NCI-H1092 treated with DMSO at 0.1 percent for 48 hours (cell line): Measurements from ENCODE around the gene C6orf52.
"Not testable (repeated sequence)": the region's sequence is repeated elsewhere in the genome, so short reads cannot be mapped to it uniquely, and the experiment has no call there.

ENCODE experiments used
- DNase-seq: peaks from one replicate; lab custom pipeline; 2025; lab: John Stamatoyannopoulos, UW

The C6orf52 gene

DNA sequence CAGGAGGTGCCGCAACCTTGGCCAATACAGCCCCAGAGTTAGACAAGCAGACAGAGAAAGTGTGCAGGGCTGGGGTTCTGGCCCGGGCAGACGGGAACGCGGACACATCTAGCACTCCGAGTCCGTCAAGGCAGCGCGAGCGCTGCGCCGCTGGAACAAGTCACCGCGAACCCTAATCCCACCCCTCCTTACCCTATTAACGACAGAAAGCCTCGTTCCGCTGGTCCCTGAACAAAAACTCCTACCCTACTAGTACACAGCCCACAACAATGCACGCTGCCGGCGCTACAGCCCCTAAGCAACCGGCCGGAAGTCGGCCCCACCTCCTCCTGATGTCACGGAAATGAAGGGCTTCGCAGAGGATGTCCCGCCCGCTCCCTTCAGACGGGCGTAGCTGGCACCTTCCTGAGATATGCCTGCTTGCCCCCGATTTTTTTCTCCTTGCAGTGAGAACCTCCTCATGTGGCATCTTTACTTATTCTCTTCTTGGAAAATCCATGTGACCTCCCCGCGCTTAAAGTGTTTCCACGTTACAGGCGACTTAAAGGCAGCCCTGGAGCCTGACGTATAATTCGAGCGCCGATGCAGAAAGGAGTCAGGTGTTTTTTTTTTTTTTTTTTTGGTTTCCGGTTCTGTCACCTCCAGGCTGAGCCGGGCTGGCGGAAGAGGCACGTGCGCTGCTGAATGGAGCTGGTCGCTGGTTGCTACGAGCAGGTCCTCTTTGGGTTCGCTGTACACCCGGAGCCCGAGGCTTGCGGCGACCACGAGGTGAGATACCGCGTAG lies at the start of gene C6orf52, which contains the start of gene PAK1IP1:
Gene C6orf52 (minus strand): TSS at position 315 of the 784 bp plus-strand sequence. CDS start 7,066 bp downstream, outside the sequence.
Gene PAK1IP1 (plus strand): TSS at position 671 of the 784 bp plus-strand sequence. CDS start 14 bp downstream, at position 685.
- peak; percentile 76 for DNase-seq

DNA sequence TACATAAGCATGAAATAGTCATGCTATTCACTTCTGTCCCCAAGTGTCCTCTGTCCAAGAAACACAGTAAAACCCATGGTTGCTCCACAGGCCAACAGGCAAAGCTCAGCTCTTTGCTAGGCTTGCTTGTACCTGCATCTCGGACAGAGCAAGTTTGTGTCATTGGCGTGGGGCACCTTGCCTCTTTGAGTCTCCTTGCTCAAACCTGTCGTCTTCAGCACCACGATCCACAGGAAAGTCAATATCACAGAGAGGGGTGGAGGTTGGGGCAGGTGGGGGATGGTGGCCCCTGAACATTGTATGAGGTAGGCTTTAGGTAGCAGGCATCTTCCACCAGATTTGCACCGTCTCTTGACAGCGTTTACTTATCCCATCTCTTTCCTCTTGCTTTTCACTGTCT lies 49.1 kb upstream of the C6orf52 start:
- no peak for DNase-seq

DNA sequence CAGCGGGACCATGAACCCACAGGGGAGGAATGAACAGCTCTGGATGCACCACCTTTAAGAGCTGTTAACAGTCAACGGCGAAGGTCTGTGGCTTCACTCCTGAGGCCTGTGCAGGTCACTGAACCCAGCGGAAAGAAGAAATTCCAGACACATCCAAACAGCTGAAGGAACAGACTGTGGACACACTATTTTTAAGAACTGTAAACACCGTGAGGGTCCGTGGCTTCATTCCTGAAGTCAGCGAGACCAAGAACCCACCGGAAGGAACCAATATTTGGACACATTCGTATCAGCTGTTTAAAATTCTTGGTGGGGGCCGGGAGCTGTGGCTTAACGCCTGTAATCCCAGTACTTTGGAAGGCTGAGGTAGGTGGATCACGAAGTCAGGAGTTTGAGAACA lies 47.8 kb upstream of the C6orf52 start:
- DNase-seq, result no peak

DNA sequence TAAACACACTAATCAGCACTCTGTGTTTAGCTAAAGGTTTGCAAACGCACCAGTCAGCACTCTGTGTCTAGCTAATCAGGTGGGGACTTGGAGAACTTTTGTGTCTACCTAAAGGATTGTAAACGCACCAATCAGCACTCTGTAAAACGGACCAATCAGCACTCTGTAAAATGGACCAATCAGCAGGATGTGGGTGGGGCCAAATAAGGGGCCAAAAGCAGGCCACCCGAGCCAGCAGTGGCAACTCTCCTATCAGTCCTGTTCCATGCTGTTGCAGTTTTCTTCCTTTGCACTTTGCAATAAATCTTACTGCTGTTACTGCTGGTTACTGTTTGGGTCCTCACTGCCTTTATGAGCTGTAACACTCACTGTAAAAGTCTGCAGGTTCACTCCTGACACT lies 47.2 kb upstream of the C6orf52 start:
- not testable (repeated sequence) for DNase-seq

DNA sequence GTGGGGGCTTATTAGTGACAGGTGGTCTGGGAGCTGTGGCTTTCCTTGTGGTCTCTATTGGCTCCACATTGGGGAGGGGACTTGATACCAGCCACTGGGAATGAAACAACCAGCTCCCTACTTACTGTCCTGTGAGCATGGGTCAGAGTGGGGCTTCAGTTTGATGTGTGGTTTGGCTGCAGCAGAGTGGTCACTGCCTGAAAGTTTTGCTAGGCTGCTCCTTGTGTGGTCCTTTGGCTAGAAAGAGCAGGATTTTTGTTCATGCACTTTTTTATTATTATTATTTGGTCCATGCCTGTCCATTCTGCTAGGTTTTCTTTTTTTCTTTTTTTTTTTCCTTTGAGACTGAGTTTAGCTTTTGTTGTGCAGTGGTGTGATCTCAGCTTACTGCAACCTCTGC lies 45.6 kb upstream of the C6orf52 start:
- no peak for DNase-seq

DNA sequence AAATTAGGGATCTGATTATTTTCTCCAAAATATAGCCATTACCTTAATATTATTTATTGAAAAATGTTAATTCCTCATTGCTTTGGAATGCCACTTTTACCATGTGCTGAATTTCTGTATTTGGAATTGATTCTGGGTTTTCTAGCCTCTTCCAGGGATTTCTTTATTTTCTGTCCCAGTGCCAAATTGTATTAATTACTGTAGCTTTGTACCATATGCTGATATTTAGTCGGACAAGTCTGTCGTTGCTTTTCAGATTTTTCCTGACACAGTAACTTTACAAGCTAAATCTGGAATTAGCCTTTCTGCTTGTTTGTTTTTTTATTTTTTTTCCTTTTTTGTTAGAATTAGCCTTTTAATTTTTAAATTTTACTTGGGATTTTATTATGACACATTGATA lies 42.3 kb upstream of the C6orf52 start:
- DNase-seq, result no peak

DNA sequence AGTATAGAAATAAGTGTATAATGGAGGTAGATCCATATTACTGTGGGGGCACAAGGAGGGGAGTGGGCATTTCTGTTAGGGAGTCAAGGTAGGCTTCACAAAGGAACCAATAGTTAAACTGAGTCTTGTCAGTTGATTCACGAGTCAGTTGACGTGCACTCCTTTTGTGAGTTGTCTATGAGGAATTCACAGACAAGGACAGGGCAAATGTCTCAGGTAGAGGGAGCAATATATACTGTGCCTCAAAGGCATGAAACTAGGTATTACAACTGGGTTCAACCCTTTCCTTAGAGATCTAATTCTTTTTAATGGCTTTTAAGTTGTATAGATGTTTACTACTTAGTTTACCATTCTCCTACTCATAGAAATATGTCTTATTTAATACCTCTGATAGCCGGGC lies 39.4 kb upstream of the C6orf52 start:
- DNase-seq, result no peak

DNA sequence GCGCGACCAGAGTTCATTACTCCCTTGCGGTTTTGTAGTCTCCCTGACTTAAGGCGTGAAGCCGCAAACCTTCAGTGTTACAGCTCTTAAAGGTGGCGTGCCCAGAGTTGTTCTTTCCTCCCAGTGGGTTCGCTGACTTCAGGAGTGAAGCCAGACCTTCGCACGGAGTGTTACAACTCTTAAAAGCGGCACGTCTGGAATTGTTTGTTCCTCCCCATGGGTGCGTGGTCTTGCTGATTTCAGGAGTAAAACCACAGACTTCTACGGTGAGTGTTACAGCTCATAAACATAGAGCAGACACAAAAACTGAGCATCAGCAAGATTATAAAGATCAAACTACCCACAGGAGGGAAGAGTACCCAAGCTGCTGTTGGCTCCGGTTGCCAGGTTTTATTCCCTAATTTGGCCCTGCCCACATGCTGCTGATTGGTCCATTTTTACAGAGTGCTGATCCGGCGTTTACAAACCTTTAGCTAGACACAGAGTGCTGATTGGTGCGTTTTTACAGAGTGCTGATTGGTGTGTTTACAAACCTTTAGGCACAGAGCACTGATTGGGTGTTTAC lies 38.8 kb upstream of the C6orf52 start:
- no peak for DNase-seq

DNA sequence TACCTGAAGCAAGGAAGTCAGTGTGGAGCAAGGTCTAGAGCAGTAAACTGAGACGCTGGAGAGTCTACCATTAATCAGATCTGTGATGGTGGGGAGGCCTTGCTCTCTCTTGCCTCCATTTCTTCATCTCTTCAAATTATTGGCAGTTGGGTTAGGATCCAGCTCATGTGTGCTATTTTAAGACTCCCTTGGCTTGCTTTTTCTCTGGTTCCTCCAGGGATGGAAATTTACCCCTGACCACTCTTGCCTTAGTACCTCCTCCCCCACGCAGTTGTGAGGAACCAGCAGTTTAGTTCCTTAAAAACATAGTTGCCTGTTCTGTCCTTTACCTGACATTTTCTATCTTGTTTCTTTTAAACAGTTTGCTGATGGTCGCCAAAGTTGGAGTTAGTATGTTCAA lies 35.8 kb upstream of the C6orf52 start:
- DNase-seq, result no peak

DNA sequence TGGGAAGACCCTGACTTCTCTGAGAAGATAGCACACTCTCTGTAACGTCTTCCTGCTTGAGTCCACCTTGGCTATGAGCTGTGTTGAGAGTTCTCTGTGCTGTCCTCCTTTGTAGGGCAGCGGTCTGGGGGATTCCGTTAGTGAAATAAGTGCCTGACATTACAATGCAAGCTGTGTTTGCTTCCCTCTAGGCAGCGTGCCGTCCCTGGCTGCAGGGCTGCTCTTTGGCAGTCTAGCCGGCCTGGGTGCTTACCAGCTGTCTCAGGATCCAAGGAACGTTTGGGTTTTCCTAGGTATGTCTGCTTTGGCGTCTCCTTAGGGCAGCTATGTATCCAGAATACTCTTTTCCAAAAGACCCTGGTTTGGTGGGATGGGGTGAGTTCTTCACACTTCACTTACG lies 31.3 kb upstream of the C6orf52 start:
- no peak for DNase-seq

DNA sequence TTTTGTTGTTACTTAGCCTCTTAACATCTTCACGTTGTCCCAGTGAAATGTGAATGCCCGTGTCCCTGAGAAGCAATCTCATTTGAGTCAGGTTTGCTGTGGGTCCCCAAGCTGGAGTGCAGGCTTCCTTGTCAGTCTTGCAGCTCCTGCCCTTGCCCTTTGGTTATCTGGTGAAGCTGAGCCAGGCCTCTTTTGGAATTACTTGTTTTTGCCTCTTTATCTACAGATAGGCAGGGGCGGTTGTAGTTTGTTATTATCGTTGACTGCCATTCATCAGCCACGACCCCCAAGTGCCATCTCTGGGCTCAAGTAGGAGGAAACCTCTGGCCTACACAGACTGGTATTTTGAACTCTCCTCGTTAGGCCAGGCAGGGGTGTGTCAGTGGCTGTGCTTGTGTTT lies 30.6 kb upstream of the C6orf52 start:
- DNase-seq, result no peak

DNA sequence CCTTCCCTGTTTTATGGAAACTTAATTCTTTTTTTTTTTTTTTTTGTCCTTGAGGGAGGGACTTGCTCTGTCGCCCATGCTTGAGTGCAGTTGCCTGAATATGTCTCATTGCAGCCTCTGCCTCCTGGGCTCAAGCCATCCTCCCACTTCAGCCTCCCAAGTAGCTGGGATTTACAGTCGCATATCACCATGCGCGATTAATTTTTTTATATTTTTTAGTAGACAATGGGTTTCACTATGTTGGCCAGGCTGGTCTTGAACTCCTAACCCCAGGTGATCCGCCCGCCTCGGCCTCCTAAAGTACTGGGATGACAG lies 29.1 kb upstream of the C6orf52 start:
- DNase-seq, result no peak

DNA sequence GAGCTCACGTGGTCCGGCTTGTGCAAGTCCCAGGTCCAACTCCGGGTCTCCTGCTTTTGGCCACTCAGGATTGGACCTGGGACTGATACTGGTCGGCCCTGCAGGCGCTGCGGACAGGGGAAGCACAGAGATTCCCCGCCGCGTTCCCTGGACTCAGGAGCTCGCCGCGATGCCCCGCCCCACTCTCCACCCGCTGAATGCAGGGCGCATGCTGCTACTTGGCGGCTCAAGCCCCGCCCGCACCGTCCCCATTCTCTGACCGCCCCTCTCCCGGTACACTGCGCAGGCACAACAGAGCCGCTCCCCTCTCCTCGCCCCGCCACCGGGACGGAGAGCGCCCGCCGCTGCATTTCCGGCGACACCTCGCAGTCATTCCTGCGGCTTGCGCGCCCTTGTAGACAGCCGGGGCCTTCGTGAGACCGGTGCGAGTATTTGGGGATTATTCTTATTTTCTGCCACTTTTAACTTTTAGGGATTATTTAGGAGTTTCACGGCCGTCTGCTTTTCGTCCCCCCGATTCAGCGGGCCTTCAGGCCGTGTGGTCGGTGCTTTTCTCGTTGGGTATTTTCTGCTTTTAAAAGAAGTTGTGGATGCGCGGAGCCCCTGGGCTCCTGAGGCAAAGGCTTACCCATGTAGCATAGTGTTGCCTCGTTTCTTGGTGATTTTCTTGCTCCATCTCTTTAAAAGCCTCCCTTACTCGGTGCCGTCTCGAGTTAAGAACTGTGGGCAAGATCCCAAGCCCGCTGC lies 28.6 kb upstream of the C6orf52 start, which contains the start of gene TMEM14C:
Gene TMEM14C (plus strand): TSS at position 251 of the 747 bp plus-strand sequence. CDS start 1,544 bp downstream, outside the sequence.
- DNase-seq, result peak; percentile 78

DNA sequence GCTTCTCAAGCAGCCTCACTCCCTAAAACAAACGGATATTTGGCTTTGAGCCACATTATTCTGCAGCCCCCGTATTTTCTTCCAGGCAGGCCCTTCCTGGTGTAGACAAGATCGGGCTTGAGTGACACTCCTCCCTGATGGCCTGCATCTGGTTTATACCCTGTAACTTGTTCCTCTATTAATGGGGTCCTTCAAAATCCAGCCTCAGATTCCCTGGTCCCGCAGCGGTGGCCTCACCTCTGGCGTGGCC lies 28.1 kb upstream of the C6orf52 start:
- no peak for DNase-seq

DNA sequence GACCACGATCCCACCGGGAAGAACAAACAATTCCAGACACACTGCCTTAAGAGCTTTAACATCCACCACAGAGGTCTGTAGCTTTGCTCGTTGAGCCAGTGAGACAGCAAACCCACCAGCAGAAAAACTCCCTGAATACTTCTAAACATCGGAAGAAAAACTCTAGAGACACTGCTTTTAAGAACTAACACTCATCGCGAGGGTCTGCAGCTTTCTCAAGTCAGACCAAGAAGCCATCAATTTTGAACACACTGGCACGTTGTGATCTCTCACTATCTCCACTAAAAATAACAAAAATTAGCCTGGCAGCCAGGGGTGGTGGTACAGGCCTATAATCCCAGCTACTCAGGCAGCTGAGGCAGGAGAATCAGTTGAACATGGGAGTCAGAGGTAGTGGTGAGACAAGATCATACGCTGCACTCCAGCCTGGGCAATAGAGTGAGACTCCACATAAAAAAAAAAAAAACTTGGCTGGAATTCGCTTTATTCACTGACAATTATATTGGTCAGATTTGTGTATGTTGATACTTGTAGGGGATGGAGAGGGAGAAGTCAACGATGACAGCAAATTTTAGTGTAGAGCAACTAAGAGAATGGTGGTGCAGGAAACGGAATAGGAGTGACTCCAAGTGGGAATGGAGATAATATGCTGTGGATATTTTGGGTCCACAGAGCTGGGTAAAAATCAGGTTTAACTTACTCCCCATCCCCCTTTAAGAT lies 27.6 kb upstream of the C6orf52 start:
- DNase-seq, result no peak

DNA sequence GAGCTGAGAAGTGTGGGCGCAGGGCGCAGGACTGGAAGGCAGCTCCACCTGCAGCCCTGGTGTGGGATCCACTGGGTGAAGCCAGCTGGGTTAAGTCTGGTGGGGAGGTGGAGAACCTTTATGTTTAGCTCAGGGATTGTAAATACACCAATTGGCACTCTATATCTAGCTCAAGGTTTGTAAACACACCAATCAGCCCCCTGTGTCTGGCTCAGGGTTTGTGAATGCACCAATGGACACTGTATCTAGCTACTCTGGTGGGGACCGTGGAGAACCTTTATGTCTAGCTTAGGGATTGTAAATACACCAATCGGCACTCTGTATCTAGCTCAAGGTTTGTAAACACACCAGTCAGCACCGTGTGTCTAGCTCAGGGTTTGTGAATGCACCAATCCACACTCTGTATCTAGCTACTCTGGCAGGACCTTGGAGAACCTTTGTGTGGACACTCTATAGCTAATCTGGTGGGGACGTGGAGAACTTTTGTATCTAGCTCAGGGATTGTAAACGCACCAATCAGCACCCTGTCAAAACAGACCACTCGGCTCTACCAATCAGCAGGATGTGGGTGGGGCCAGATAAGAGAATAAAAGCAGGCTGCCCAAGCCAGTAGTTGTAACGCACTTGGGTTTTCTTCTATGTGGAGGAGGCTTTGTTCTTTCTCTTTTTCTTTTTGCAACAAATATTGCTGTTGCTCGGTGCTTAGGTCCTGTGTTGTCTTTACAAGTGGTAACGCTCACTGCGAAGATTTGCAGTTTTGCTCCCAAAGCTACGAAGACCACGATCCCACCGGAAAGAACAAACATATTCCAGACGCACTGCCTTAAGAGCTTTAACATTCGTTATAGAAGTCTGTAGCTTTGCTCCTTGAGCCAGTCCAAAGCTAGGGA lies 26.8 kb upstream of the C6orf52 start:
- DNase-seq, result peak; percentile 1

DNA sequence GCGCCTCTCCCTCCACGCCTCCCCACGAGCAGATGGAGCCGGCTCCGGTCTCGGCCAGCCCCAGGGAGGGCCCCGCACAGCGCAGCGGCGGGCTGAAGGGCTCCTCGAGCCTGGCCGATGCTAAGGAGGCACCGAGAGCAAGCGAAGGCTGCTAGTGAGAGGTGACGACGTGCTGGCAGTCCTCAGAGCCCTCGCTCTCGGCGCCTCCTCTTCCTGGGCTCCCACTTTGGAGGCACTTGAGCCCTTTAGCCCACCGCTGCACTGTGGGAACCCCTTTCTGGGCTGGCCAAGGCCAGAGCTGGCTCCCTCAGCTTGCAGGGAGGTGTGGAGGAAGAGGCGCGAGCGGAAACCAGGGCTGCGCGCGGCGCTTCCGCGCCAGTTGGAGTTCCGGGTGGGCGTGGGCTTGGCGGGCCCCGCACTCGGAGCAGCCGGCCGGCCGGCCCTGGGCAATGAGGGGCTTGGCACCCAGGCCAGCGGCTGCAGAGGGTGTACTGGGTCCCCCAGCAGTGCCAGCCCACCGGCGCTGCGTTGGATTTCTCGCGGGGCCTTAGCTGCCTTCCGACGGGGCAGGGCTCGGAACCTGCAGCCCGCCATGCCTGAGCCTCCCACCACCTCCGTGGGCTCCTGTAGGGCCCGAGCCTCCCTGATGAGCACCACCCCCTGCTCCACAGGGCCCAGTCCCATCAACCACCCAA lies 26.0 kb upstream of the C6orf52 start:
- DNase-seq, result peak; percentile 15

DNA sequence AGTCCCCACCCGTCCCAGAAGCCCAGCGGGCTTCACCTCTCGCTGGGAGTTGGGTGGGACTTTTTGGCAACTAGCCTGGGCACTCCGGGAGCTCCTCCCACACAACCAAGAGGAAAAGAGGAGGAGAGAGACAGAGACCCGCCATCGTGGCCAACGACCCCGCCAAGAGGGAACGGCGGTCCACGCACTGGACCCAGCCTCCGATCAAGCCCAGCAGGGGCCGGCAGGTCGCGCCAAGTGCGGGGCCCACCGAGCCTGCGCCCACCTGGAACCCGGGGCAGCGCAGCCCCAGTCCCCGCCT lies 25.5 kb upstream of the C6orf52 start:
- DNase-seq, result no peak

DNA sequence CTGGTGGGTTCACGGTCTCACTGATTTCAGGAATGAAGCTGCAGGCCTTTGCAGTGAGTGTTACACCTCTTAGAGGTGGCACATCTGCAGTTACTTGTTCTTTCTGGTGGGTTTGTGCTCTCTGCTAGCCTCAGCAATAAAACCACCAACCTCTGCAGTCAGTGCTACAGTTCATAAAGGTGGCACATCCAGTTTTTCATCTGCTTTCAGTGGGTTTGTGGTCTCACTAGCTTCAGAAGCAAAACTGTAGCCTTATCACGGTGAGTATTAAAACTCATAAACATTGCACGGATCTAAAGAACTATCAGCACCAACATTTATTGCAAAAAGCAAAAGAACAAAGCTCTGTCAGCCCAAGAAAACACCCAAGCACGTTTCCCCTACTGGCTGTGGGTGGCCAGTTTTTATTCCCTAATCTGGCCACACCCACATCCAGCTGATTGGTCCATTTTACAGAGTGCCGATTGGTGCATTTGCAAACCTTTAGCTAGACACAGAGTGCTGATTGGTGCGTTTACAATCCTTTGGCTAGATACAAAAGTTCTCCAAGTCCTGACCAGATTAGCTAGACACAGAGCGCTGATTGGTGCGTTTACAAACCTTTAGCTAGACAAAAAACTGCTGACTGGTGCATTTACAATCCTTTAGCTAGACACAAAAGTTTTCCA lies 25.0 kb upstream of the C6orf52 start:
- DNase-seq, result no peak

DNA sequence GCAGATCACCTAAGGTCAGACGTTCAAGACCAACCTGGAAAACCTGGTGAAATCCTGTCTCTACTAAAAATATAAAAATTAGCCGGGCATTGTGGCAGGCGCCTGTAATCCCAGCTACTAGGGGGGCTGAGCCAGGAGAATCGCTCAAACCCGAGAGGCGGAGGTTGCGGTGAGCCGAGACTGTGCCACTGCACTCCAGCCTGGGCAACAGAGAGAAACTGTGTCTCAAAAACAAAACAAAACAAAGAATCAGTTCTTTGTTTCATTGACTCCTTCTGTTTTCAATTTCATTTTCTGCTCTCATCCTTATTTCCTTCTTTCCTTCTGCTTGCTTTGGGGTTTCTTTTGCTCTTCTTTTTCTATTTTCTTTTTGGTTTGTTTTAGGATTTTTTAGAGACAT lies 19.5 kb upstream of the C6orf52 start:
- no peak for DNase-seq

DNA sequence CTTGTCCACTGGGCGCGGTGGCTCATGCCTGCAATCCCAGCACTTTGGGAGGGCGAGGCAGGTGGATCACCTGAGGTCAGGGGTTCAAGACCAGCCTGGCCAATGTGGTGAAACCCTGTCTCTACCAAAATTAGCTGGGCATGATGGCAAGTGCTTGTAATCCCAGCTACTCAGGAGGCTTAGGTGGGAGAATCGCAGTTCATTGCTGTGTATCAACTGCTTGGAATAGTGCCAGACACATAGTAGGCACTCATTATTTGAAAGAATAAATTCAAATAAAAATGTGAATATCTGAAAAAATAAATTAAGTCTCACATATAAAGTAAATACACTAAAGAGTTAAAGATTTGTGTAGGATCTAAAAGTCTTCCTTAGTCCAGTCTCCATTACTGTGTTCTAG lies 2.2 kb upstream of the C6orf52 start:
- DNase-seq, result no peak
